Suppressor macrophage treated with lipopolysaccharide for 4 hours (primary cell): ENCODE measurements around the gene CELF2.

Experiments used
- DNase-seq: peaks from one replicate; pipeline ENCODE4 v3.0.0-alpha.2; 2020

The CELF2 gene

DNA sequence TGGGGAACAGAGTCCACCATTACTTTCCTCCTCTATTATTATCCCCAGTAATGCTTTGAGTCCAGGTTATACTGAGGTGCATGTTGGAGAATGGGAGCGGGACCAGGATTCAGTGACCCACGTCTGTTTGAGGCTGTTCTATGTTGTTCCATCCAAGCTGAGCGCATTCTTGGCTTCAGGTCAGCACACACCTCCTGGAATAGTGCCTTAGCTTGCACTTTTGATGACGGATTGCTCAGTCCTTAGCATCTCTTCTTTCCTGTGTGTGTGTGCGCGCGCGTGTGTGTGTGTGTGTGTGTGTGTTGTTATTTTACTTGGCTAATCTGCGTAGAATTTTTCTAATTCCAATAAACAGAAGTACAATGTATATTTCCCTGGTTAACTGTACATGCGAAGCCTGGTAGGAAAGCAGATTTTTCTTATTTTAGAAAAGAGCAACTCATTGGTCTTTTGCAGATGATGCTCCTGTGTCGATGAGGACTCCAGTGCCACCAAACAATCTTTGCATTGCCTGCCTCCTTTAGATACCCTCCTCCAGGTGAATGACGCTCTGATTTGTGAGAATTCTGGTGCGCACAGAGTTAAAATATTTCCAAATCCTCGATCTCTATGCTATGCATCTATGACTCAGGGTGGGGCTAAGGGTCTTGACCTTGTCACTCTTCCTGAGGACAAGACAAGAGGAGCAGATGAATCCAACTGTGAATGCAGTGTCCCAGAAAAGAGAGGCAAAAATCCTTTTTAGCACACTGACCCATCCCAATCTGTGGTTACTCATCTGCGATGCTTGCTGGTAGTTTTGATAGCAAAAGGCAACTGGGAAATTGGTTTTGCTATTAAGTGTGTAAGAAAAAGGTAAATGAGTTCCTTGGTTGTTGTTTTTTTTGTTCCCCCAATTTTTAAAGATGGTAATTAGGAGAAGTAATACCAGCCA lies 13.3 kb upstream of the CELF2 start:
- DNase-seq: no peak

DNA sequence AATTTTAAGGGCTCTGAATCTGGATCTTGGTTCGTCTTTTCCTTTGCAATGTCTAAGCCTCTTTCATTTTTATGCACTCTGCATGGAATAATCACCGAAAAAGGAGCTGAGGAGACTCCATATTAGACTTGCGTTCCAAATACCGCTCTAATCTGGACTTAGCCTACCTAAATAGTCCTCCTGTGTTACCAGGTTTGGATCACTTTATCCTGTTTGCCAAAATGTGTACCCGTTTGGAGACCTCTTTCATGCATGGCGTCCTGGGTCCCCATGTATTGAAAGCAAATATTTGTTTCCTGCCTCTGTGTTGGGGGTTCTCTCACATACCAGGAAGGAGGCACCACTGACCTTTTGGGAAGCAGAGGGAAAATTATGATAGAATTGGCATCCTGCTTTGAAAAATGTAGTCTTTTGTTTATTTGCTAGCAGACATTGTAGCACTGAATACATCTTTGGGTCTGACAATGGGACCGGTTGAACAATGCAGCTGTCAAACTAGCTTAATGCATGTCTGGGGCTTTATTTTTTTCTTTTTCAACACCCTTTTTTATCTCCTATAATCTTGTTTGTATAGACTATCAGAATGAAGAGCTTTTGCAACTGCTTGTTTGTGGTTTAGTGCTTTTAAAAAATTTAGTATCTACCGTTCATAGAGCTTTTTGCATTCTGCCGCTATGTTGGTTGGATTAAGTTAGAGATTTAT lies 11.8 kb upstream of the CELF2 start:
- DNase-seq: no peak

DNA sequence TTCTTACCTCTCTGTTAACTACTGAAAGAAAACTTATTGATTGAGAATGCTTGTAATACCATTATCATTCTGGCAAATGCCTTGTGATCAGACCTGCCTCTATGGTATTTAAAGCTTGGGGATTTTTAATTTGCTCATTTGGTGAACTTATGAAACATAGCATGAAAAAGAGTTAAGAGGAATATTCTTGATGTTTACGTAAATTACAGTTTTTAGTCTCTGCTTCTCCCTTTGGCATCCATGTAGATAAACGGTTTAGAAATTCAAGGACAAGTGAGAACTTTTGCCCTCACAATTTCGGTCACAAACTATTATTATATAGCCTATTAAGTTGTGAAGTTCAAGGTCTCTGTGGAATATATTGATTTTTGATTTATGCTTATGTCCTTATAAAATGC lies 11.2 kb upstream of the CELF2 start:
- DNase-seq: no peak

DNA sequence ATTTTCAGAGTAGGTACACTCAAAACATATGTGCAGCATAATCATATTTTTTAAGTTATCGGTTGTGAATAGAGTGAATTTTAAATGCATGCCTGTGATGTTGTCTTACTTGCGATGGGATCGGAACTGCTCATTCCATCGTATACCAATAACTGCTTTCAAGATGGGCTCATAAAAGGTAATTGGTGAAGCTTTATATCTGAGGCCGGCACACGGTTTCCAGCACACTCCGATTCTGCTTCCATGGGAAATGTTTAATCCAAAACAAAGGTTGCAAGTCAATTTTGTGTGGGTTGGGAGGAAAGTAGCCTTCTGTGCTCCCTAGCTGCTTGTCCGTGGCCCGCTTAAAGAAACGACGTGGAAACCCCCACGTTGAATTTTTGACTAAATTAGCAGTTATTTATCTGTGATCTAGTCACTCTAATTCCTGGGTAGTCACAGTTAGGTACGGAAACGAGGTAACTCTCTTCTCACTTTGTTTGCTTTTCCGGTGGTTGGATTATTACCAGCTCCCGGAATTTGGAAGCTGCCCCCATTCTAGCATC lies 10.1 kb upstream of the CELF2 start:
- DNase-seq: no peak

DNA sequence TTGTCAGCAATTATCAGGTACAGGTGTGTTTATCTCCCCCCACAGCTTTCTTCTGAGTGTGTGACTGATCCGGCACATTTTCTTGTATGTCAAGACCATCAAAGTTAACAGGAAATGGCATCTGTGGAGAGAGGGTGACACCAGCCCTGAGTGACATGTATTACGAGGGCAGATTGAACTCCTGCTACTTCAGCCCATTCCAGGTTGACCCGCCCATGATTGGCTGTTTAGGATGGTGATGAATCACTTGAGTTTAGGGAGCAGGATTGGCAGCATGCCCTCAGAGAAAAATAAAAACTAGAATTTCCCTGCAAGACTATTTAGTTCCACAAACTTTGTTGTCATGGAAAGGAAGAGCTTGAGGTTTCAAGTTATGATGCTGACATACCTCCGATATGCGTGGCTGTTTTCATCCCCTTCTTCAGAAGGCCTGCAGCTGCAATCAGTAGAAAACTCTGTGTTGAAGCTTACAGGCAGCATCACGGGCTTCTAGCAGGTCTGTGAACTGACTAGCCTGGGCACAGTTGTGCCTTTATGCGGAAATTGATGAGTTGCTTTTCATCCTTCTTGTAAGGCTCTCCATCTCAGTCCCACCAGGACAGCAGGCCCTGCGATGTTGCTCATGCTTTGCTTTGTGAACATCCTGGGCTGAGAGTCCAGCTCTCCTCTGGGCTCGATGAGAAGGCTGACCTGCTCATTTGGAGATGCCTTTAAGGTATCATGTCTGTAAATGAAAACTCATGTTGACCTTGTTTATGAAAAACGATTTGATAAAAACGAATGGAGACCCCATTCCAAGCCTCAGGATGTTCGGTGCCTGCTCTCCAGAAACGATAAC lies 8.0 kb upstream of the CELF2 start:
- DNase-seq: no peak

DNA sequence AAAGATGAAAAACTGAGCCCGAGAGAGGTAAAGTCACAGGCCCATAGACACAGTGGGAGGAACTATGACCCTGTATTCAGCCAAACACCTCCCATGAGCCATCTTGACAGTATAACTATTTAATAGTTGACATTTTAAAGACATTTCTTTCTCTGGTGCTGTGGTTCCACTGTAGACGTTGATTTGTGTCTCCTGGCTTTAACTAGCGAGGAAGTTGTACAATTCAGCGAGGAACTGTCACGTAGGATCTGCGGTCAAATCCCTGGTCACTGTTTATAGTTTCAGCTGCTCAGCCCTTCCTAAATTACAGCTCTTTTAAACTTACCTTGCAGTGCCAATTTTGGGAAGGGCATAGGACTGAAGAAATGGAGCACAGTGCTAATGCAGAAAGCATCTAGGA lies 7.1 kb upstream of the CELF2 start:
- no peak for DNase-seq

DNA sequence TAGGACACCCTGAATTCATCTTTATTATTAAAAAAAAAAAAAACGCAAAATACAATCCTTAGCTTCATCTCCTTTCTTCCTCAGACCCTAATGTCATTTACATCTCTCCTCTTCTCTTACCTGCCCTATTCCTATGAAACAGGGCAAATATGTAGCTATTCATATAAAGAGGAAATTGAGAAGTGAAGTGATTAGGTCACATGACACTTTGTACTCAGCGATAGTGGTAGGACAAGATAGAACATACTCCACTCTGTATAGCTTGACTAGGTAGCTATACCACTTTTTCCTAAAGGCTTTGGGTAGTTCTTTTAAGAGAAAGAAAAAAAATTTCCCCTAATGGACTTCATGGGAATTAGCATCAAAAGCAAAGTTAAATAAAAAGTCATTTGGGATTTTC lies 6.2 kb upstream of the CELF2 start:
- no peak for DNase-seq

DNA sequence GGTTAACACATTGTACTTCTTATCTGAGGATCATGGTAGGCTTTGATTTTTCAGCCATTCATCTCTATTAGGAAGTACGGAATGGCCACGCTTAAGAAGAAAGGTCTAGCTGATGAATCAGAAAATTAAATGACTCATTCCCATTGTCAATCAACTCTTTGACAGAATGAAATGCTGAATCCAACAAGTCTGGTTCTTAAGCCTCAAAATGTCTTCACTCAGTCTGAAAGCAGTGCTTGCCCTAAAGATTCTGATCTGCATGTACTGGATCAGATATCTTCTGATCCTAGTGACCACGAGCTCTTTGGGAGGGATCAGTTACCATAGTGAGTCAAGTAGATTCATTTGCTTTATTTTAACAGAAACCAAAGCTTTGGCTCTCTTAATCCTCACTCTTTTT lies 5.7 kb upstream of the CELF2 start:
- DNase-seq: no peak

DNA sequence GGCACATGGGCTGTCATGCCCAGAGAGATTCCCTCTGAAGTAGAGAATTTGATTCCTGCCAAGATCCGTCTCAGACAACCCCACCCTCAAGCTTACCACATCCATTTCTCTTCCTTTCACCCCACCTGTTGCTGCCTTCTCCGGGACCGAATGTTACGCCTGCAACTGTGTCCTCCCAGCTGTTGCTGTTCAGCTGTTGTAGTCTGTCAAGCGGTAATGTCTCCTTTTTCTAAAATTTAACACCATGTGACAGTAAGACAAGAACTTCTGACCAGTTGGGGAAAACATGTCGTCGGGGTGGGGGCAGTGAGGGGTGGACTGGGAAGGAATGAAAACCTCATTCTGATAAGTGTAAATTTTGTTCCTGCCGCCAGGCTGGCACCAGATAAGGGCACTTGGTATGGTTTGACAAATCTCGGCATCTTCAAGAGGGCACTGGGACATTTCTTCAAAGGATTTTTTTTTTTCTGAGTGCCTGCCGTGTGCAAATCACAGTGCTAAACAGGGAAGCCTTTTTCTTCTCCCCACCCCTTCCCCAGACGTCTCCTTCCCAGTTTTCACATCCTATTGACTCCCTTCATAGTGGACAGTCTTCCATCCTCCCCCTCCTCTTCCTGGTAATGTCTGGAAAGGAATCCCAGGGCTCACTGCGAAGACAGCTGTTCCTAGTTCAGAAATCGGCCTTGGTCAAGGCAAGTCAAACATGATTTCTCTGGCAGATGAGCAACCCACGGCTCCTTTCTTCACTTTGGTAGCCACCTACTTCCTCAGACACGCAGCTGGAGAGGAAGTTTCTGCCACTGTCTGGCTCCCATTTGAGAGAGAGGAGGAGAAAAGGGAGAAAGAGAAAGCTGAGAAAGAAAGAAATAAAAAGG lies 5.0 kb upstream of the CELF2 start:
- DNase-seq: peak; percentile 33

DNA sequence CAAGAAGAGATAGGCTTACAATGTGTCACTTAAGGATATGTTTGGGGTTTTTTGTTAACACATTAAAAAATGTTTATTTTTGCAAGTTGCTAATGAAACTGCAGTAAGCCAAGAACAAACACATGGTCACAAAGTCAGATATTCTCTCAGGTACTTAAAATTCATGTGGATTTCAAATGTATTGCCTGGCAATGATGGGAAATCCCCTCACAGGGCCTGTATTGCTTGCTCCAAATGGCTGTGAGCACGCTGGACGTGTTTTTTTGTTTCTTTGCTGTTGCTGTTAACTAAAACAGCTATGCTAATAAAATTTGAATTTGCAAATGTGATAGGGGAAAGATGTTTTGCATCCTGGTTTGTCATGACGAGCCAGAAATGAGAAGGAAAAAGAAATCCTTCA lies 3.8 kb upstream of the CELF2 start:
- no peak for DNase-seq

DNA sequence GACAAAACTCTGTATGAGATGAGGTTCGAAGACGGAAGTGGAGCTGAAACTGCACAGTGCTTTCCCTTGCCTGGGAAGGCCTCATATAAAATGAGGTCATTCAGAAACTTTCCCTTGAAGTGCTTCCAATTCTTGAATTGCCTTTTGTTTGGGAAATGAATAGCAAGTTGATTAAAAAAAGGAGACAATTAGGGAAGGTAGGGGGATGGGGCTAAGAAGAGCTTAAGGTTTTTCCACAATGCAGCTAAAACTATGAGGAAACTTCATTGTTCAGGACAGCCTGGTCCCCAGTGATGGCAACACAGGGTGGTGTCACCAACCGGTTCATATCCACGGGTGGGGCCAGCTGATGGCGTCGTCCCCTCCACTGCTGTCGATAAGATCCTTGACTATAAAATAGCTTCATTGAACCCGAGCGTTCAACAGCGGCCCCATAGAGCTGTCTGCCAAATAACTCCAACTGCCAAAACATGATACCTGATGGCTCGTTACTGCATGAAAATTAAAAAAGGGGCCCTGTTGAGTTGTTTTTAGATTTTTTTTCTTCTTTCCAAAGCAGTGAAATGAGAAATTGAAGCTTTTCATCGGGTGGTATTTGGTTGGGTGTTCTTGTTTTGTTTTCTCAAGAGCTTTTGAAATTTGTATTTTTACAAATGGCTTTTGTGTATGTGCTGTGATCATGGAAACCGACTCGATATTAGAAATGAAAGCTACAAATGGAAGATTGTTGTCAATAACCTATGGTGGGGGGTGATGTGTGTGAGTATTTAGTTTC lies 2.8 kb upstream of the CELF2 start:
- DNase-seq: no peak

DNA sequence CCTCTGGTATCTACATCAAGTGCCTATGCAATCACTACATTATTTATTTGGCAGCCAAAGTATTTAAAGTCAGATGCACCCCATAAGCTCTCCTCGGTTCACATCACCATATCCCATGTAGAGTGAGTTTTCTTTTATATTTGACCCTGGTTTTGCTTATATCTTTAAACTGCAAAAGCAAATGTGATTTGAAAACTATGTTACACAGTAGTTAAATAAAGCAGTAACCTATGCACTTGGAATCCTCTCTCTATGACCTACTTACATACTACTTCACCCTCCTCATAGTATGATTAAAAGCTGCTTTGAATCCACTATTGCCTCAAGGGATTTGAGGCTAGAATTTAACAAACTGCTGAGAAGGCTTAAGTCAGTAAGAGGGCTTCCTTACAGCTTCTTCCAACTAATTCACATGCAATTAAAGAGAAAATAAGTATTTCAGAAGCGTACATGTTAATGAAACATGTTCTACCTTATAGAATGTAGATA lies 2.2 kb upstream of the CELF2 start:
- DNase-seq: no peak

DNA sequence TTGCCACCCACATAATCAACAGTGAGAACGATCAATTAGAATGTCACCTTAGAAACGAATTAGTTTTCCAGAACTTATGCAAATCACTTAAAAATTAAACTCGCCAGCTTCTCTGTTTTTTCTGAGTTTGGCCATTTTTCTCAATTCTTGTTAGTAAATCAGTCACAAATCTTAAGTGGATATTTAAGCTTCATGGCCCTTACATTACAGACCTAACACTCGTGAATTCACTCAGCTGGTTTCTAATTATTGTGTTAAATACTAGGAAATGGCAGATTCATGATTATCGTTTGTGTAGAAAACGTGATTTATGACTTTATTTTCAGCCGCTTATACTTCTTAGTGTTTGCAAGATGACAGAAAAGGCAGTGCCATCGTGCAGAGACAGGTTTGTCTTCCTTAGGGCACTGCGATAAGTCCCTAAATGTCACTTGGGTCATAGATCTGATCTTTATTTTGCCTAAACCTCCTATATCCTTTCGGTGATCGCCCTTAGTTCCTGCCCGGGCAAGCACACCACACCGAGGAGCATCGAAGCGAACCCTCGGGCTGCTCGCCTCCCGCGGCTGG lies 587 bp upstream of the CELF2 start:
- DNase-seq: no peak

DNA sequence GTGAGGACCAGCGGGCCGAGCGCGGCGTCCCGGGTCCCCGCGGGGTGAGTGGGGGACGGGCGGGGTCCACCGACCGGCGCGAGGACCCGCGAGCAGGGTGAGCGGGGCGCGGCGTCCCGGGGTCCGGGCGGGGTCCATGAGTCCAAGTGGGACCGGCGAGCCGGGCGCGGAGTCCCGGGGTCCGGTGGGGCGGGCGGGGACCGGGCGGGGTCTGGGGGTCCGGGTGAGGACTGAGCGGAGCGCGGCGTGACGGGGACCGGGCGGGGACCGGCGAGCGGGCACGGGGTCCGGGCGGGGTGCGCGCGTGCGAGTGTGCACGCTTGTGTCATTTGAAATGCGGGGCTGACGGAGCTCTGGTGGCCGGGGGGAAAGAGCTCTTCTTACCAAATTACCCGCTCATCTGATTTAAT lies 765 bp downstream of the CELF2 start:
- DNase-seq: no peak

DNA sequence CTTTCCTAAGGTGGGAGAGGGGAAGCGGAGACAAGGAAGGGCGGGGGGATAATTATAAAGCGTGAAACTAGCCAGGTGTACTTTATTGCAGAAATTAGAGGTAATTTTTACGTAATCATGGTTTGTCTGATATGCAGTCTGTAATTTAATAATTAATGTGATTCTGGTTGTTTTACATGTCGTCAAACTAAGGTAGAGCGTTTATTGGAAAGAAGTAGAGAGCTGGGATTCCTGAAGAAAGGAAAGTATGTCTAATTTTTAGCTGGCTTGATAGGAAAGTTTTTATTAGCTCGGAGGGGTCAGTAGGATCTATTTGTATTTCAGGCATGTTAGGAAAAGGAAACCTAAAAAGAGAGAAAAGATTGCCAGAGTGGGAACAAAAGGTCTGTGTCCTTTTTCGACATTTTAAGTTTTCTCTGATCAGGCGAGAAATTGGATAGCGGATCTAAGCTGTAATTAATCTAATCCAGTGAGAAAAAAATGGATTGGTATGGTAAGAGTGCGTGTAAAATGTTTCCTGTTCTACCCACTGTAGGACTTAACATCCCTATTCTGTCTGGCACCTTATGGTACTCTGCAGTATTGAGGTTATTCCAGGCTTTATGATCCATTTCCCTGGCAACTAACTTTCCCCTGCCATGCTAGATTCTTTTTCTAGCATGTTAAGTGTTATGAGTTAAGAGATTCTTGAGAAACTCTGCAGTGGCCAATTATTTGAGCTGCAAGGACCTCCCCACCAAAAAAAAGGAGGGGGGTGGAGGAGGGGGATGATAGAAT lies 1.4 kb downstream of the CELF2 start:
- no peak for DNase-seq

DNA sequence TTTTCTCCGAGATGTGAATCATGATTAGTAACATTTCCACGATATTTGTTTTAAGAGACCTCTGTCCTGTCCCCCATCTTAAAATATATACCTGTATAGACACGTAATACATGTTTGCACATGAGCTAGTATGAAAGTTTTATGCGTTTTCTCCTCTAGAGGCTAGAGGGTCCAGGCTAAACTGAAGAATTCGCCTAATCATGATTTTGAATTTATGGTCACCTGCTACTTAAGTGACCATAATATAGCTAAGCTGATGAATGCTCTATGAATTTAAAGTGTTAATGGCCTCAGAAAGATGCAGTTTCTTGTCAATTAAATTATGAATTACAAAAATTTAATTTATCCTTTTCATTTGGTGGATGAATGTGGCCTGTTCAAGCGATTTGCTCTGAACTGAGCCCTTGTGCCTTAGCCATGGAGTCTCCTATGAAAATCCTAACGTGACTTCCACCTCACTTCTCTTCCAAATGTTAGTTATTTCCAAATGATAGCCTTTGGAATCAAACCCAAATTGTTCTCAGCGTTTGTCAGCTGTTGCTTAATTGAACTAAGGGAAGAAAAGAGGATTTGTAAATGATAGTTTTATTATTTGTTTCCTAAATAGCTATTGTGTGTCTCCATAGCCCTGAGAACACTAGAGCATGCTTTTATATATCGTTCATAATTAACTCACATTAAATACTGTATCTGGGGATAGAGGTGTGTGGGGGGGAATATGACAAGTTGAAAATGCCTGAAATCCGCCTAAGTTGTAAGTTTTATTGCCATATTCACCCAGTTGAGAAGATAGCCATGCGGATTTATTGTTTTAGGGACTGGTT lies 2.3 kb downstream of the CELF2 start:
- no peak for DNase-seq

DNA sequence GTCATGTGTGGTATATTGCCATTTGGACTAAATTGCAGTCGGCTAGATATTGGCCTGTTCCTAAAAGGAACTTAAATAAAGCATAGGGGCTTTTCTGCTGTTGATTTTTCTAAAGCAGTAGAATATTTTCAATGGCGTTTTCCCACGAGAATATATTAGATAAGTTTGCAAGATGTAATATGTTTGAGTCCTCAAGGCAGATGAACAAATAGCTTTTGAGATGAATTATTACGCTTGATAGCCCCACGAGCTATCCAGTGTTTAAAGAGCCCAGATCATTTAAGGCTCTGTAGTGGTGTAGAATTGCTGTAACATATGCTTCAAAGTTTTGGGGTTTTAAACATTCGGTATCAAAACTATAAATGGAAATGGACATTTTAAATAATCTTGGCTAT lies 2.9 kb downstream of the CELF2 start:
- DNase-seq: no peak

DNA sequence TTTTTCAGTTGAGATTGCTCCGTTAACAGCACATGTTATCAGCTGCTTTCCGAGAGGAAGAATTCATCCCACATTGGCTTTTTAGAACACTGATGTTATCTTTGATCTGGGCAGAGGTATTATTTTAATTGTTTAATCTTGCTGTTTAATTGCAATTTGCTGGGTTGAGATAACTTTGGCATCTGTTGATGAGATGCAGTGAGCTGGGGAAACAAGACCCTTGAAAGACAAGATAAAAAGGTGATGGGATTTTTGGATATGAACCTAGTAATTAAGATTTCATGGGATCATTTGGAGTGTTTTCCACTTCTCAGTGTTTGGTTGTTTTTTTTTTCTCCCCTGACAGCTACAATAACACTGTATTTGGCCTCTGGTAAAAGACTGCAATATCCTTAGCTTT lies 4.5 kb downstream of the CELF2 start:
- DNase-seq: no peak
